Testis (tissue), 3 donors: Measurements from ENCODE around the gene KATNAL1. TPM values are rescaled to one million over a fixed set of nuclear protein-coding genes. Genes with fewer than 3 reads are reported as not detected.
"Not testable (repeated sequence)": the region's sequence is repeated elsewhere in the genome, so short reads cannot be mapped to it uniquely, and the experiment has no call there.

ENCODE experiments used
- DNase-seq: peaks from one replicate; pipeline ENCODE4 v3.0.0-alpha.2; 2019
- H3K27ac ChIP-seq, 2 donors: fragments of 200-600 bp; sonication (generic); one replicate each; pipeline ENCODE4 v1.5.1; 2019
- H3K27me3 ChIP-seq: fragments of 200-600 bp; sonication (generic); one replicate; pipeline ENCODE4 v1.5.1; 2019
- H3K36me3 ChIP-seq: fragments of 200-600 bp; sonication (generic); one replicate; pipeline ENCODE4 v1.5.1; 2017; ENCODE audit warnings: low read depth; ENCODE audit errors: missing control alignments
- H3K4me1 ChIP-seq: fragments of 200-600 bp; sonication (generic); one replicate; pipeline ENCODE4 v1.5.1; 2019
- H3K4me3 ChIP-seq, 2 donors: fragments of 200-600 bp; sonication (generic); one replicate each; pipeline ENCODE4 v1.5.1; 2017 to 2019
- H3K9me3 ChIP-seq: fragments of 200-600 bp; sonication (generic); one replicate; pipeline ENCODE4 v1.5.1; 2017
- POLR2A ChIP-seq: fragments of 450-650 bp; IDR thresholded peaks from one replicate; pipeline ENCODE4 v1.6.1; 2017; ENCODE audit warnings: antibody characterized with exemption, mild to moderate bottlenecking, moderate library complexity
- WGBS, 2 donors: methylation state at CpG; one replicate each; pipeline ENCODE4 v1.1.5; 2018; 5-methylcytosine and 5-hydroxymethylcytosine counted together
- intact Hi-C: fragments of 100-400 bp; cut with DNase I; formaldehyde crosslinking; loops from one replicate; pipeline ENCODE4 v1.15.1; 2023; ENCODE audit warnings: low total_unique reads
- polyA plus RNA-seq: library from polyadenylated mRNA; stranded (reverse); fragments of 350-450 nt; fragmentation: Illumina TruSeq; extraction: RNeasy Lipid Tissue Mini Kit (QIAGEN cat#74804); gene quantifications from one replicate; pipeline ENCODE4 v1.2.3, GENCODE V29; 2014; ENCODE audit warnings: low read depth, low replicate concordance; ENCODE audit not compliant: insufficient read depth
- total RNA-seq, 2 donors: library from RNA; depleted of rRNA; stranded (reverse); fragments of >200 nt; gene quantifications; one replicate each; pipeline ENCODE4 v1.2.3, GENCODE V29; 2016
- TF ChIP-seq, protein P1 (sequence below), 3 experiments: fragments of 450-650 bp in 2 of 3; fragments of 200-600 bp in 1 of 3; sonication (generic) in 1 of 3; IDR thresholded peaks; one replicate each; pipeline ENCODE4 v1.5.1; 2016 to 2019; ENCODE audit warnings: antibody characterized with exemption in 3 of 3, mild to moderate bottlenecking in 2 of 3, moderate library complexity in 1 of 3

The KATNAL1 gene
- total and polyA plus RNA-seq, 3 donors from 2014 or later, result 19.0 to 40.5 (median 20.1) TPM

DNA sequence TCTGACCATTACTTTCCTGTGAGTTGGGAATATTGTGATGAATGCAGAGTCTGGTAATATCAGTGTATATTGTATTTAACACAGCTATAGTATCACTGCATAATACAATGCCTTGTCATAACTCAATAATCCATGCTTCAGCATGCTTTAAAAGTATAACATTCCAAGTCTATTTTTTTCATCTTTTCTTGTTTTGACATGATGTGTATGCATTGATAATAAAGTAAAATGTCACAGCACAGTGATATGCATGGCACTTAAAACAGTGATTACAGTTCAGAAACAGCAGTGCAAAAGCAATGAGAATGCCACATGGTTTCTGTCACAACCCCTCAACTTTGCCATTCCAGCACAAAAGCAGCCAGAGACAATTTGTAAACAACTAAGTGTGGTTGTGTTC lies 17.8 kb downstream of the KATNAL1 start:
- Histone ChIP-seq H3K4me3 (no peak overlapping the region), H3K4me1 (no peaks in the 10 kb centered on the region), H3K27ac (no peak overlapping the region), H3K36me3 (no peaks in the 10 kb centered on the region), H3K9me3 (no peaks in the 10 kb centered on the region), H3K27me3 (no peaks in the 10 kb centered on the region)
- no peak for DNase-seq
- intact Hi-C loops, result no loop called here
- TF ChIP-seq, protein P1, sequence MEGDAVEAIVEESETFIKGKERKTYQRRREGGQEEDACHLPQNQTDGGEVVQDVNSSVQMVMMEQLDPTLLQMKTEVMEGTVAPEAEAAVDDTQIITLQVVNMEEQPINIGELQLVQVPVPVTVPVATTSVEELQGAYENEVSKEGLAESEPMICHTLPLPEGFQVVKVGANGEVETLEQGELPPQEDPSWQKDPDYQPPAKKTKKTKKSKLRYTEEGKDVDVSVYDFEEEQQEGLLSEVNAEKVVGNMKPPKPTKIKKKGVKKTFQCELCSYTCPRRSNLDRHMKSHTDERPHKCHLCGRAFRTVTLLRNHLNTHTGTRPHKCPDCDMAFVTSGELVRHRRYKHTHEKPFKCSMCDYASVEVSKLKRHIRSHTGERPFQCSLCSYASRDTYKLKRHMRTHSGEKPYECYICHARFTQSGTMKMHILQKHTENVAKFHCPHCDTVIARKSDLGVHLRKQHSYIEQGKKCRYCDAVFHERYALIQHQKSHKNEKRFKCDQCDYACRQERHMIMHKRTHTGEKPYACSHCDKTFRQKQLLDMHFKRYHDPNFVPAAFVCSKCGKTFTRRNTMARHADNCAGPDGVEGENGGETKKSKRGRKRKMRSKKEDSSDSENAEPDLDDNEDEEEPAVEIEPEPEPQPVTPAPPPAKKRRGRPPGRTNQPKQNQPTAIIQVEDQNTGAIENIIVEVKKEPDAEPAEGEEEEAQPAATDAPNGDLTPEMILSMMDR (IDR thresholded peaks at IDR 0.05), result no peak
- no peak for TF ChIP-seq POLR2A

DNA sequence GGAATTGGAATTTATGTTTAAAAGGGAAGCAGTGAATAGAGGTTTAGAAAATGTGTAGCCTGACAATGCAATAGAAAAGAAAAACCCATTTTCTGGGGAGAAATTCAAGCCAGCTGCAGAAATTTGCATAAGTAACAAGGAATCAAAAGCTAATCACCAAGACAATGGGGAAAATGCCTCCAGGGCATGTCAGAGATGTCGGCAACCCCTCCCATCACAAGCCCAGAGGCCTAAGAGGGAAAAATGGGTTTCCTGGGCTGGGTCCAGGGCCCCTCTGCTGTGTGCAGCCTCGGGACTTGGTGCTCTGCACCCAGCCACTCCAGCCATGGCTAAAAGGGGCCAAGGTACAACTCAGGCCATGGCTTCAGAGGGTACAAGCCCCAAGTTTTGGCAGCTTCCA lies 21.3 kb downstream of the KATNAL1 start:
- H3K4me1 ChIP-seq, H3K9me3 ChIP-seq, intact Hi-C loops, H3K4me3 ChIP-seq, H3K27me3 ChIP-seq, DNase-seq, H3K36me3 ChIP-seq, H3K27ac ChIP-seq: not testable (repeated sequence)
- WGBS, 2 donors, result 91 to 100% methylated on average over 2 of the region's 2 CpGs

DNA sequence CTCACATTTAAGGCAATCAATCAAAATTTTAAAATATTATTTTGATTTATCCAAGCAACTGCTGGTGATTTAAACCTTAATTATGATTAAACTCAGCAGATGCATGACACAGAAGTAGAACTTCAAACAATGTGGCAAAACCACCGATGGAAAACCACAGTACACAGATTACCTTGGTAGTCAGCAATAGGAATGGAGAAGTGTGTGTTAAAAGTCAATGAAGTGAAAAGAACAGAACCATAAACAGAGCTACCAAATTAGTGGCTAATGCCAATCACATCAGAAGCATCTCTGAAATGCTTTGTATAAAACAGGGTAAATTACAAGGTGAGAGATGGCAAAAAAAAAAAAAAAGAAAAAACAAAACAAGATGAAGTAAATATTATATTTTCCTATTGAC lies 31.2 kb downstream of the KATNAL1 start:
- intact Hi-C loops, result no loop called here
- H3K27me3 ChIP-seq, result no peaks in the 10 kb centered on the region
- no peaks in the 10 kb centered on the region for H3K9me3 ChIP-seq
- H3K4me3 ChIP-seq, result no peak overlapping the region
- 93 to 95% methylated on average over 1 of the region's 1 CpG for WGBS, 2 donors
- no peaks in the 10 kb centered on the region for H3K36me3 ChIP-seq
- TF ChIP-seq, protein P1 (IDR thresholded peaks at IDR 0.05), result no peak
- no peaks in the 10 kb centered on the region for H3K4me1 ChIP-seq
- H3K27ac ChIP-seq, result no peak overlapping the region
- no peak for DNase-seq

DNA sequence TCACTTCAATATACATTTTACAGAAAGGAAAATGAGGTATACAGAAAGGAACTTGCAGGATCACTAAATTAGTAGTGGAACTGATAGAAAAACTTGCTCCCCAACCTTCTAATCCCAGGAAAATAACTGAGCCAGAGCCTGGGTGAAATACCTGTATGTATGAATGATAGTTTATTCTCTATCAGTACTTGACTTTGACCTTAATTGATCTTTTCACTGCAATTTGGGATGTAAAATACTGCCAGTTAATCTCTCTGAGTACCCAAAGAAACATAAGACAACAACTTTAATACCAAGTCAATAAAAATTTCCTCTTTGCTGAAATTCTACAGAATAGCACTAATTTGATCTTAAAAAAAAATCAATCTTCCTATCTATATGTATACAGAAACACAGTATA lies 33.3 kb downstream of the KATNAL1 start:
- H3K4me3 ChIP-seq, result no peak overlapping the region
- no peak for DNase-seq
- no peaks in the 10 kb centered on the region for H3K4me1 ChIP-seq
- no peak overlapping the region for H3K27ac ChIP-seq
- no peaks in the 10 kb centered on the region for H3K27me3 ChIP-seq
- H3K9me3 ChIP-seq, result no peaks in the 10 kb centered on the region
- no peak for TF ChIP-seq POLR2A
- TF ChIP-seq, protein P1 (IDR thresholded peaks at IDR 0.05), result no peak
- intact Hi-C loops, result no loop called here
- no peaks in the 10 kb centered on the region for H3K36me3 ChIP-seq

DNA sequence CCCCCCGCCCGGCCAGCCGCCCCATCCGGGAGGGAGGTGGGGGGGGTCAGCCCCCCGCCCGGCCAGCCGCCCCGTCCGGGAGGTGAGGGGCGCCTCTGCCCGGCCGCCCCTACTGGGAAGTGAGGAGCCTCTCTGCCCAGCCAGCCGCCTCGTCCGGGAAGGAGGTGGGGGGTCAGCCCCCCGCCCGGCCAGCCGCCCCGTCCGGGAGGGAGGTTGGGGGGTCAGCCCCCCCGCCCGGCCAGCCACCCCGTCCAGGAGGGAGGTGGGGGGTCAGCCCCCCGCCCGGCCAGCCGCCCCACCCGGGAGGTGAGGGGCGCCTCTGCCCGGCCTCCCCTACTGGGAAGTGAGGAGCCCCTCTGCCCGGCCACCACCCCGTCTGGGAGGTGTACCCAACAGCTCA lies 37.3 kb downstream of the KATNAL1 start:
- 99% methylated on average over 7 of the region's 31 CpGs; no CpG with 5 or more reads in 1 of the 2 donors for WGBS, 2 donors
- intact Hi-C loops, H3K4me3 ChIP-seq, H3K9me3 ChIP-seq, H3K36me3 ChIP-seq, DNase-seq, H3K27ac ChIP-seq, H3K4me1 ChIP-seq, H3K27me3 ChIP-seq: not testable (repeated sequence)

DNA sequence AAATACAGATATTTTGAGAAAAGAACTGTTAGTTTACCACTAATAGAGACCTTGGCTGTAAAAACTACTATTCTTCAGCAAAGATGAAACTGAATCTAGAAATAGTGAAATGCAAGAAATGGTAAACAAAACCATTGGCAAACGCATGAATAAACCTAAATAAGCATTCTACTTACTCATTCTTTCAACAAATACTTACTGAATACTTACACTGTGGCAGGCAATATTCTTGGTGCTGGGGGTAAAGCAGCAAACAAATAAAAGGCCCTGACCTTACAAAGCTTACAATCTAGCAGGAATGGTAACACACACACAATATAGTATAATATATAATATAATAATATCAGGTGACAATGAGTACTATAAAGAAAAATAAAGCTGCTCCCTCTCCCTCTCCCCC lies 38.7 kb downstream of the KATNAL1 start:
- Histone ChIP-seq H3K4me1 (no peaks in the 10 kb centered on the region), H3K9me3 (no peaks in the 10 kb centered on the region), H3K36me3 (no peaks in the 10 kb centered on the region), H3K27me3 (no peaks in the 10 kb centered on the region), H3K4me3 (no peak overlapping the region), H3K27ac (no peak overlapping the region)
- no peak for DNase-seq
- intact Hi-C loops, result no loop called here
- TF ChIP-seq, protein P1 (IDR thresholded peaks at IDR 0.05), result no peak
- TF ChIP-seq POLR2A, result no peak
- WGBS, 2 donors, result 60 to 74% methylated on average over 1 of the region's 1 CpG
